Measurements from ENCODE around the gene FSTL5.

DNA sequence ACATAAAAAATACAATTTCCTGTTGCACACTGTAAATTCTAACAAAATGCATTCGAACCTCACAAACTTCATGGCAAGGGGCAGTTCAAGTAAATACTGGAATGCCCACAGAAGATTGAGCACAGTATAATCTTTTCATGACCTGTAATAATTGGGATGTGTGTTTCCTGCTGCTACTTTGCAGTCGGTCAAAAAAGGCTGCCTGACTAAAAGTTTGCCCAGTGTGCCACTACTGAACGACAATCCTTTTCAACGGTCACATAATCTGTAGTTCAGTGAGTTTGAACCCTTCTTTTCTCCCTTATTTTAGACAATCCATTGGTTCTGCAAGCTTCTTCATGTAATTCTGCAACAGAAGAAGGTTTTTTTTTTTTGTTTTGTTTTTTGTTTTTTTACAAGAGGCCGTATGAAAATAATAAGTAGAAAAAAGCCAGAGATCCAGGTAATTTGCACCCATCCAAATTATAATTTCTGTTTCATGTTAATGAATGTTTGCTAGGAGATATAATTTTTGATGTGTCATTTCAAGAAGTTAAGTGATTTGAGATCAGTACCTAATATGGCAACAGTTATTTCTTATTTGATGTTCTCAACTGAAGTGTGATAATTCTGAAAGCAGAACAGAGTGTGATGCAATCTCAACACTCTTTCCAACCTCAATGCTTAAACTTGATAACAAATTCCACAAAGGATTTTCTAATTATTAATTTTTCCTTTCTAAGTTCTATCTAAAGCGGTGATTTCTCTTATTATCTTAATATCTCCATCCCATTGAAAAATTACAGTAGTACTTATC lies 237.6 kb downstream of the FSTL5 start:
- no peak for TF ChIP-seq SUZ12 (IDR thresholded peaks at IDR 0.05)
- no peak for TF ChIP-seq FOXM1 (IDR thresholded peaks at IDR 0.05; ENCODE audit: borderline replicate concordance)
- TF ChIP-seq, protein P1, sequence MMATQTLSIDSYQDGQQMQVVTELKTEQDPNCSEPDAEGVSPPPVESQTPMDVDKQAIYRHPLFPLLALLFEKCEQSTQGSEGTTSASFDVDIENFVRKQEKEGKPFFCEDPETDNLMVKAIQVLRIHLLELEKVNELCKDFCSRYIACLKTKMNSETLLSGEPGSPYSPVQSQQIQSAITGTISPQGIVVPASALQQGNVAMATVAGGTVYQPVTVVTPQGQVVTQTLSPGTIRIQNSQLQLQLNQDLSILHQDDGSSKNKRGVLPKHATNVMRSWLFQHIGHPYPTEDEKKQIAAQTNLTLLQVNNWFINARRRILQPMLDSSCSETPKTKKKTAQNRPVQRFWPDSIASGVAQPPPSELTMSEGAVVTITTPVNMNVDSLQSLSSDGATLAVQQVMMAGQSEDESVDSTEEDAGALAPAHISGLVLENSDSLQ (IDR thresholded peaks at IDR 0.05), result no peak
- TF ChIP-seq BHLHE40 (IDR thresholded peaks at IDR 0.05; ENCODE audit: borderline replicate concordance), result no peak
- TF ChIP-seq FOXA1 (IDR thresholded peaks at IDR 0.05), result no peak
- TF ChIP-seq SP1 (IDR thresholded peaks at IDR 0.05), result no peak
- no peak for TF ChIP-seq ZNF384 (IDR thresholded peaks at IDR 0.05)
